ENCODE measurements around the gene CLMP. TPM values are rescaled to one million over a fixed set of nuclear protein-coding genes. Genes with fewer than 3 reads are reported as not detected.

The CLMP gene
- total RNA-seq, 2 experiments from 2014 or later, result 0.09 TPM; not detected in 1

DNA sequence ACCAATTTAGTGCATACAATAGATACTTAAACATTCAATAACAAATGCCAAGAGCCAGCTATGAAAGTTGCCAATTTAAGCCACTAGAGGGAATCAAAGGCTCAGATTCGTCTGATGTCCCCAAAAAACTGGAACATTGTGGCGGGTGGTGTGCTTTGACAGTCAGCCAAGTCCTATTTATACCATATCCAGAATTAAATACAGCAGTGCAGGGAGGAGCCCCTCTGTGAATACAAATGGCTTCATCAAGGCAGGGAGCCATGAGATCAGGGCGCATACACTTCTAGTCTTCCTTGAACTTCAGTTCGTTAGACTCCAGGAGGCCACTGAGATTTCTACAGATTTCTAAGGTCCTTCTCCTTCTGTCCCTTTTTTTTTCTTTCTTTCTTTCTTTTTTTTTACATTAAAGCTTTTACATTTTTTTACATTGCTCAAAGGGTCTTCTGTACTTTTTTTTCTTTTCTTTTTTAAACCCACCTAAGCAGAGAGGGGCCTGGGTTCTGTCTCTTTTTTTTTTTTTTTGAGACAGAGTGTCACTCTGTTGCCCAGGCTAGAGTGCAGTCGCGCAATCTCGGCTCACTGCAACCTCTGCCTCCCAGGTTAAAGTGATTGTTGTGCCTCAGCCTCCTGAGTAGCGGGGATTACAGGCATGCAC lies 91.6 kb downstream of the CLMP start:
- intact Hi-C loops (cut with micrococcal nuclease), result no loop called here
- no peak overlapping the region for H3K4me3 Mint-ChIP-seq
- H3K27ac Mint-ChIP-seq, result no peak overlapping the region
- no peaks in the 10 kb centered on the region for H3K27me3 Mint-ChIP-seq
- H3K9me3 Mint-ChIP-seq, result no peaks in the 10 kb centered on the region
- peak; percentile 56 for ATAC-seq
- peak; percentile 40 for DNase-seq
- H3K4me1 Mint-ChIP-seq (ENCODE audit: low read depth), result peaks cover 18% of the 10 kb centered on the region
- POLR2A ChIA-PET, result interaction anchor here (0.7 to 2.9 kb wide), 8 partner anchors 8 to 59 kb away, joined by 3 to 16 read pairs (median 4); partner anchors contain the start of gene HSPA8
- H3K36me3 Mint-ChIP-seq (ENCODE audit: low read depth), result no peaks in the 10 kb centered on the region
- CTCF ChIA-PET, result interaction anchor here (0.6 to 12.0 kb wide), 36 partner anchors 8 to 473 kb away, joined by 3 to 281 read pairs (median 5); partner anchors contain the start of gene HSPA8
- TF ChIP-seq, protein P1, sequence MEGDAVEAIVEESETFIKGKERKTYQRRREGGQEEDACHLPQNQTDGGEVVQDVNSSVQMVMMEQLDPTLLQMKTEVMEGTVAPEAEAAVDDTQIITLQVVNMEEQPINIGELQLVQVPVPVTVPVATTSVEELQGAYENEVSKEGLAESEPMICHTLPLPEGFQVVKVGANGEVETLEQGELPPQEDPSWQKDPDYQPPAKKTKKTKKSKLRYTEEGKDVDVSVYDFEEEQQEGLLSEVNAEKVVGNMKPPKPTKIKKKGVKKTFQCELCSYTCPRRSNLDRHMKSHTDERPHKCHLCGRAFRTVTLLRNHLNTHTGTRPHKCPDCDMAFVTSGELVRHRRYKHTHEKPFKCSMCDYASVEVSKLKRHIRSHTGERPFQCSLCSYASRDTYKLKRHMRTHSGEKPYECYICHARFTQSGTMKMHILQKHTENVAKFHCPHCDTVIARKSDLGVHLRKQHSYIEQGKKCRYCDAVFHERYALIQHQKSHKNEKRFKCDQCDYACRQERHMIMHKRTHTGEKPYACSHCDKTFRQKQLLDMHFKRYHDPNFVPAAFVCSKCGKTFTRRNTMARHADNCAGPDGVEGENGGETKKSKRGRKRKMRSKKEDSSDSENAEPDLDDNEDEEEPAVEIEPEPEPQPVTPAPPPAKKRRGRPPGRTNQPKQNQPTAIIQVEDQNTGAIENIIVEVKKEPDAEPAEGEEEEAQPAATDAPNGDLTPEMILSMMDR (IDR thresholded peaks at IDR 0.05), result peak; percentile 64

DNA sequence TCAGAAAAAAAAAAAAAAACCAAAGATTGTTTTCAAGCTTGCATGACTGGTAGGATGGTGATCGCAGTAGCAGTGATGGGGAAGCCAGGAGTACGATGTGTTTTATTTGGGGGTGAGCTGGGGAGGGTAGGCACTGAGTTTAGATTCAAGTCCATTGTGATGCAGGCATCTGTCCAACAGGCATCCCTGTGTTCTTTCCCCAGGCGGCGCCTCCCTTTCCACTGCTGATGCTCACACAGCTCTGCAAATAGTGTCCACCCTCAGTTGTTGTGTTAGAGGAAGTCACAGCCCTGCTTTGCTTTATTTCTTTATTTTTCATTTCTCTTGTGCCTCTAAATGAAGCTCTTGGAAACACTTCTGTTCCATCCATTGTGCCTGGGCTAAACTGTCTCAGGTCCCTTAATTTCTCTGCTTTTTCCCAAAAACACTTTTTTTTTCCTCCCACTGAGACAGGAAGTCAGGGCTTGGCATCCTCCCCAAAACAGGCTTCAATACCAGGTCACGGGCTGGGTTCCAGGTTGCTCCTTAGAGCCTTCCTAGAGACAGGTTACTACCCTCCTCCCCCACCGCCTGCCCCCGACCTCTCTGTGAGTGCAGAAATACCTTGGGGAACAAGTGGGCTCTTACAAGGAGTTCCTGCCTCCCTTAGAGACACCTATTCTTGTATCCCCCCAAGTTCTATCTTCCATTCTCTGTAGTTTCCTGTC lies 94.5 kb downstream of the CLMP start:
- no peaks in the 10 kb centered on the region for H3K9me3 Mint-ChIP-seq
- peak overlapping the region; percentile 57 for H3K27ac Mint-ChIP-seq
- POLR2A ChIA-PET, result interaction anchor here (0.6 to 1.8 kb wide), 4 partner anchors 13 to 244 kb away, joined by 3 to 8 read pairs (median 4); no protein-coding TSS in a partner anchor
- TF ChIP-seq, protein P1 (IDR thresholded peaks at IDR 0.05), result no peak
- no peak overlapping the region for H3K4me3 Mint-ChIP-seq
- intact Hi-C loops (cut with micrococcal nuclease), result no loop called here
- H3K27me3 Mint-ChIP-seq, result no peaks in the 10 kb centered on the region
- CTCF ChIA-PET, result interaction anchor here (1.2 to 2.7 kb wide), 6 partner anchors 11 to 307 kb away, joined by 3 to 13 read pairs (median 6); no protein-coding TSS in a partner anchor
- ATAC-seq (peak; percentile 27), DNase-seq (no peak)
- H3K4me1 Mint-ChIP-seq (ENCODE audit: low read depth), result peaks cover 18% of the 10 kb centered on the region
- H3K36me3 Mint-ChIP-seq (ENCODE audit: low read depth), result no peaks in the 10 kb centered on the region

DNA sequence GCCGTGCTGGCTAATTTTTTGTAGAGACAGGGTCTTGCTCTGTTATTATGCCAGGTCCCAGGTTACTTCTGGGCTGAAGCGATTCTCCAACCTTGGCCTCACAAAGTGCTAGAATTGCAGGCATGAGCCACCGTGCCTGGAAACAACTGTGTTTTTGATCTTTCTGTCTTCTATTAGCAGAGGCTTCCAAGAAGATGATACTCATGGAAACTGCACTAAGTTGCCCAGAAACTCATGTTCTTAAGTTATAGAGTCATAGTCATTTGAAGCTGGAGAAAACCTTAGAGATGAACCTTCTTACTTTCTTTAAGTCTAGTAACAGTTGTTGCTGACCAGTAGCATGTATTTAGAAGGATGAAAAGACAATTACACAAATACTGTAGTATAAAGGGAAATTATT lies 96.1 kb downstream of the CLMP start:
- CTCF ChIA-PET, result interaction anchor here (1.2 to 2.7 kb wide), 3 partner anchors 13 to 309 kb away, joined by 4 to 13 read pairs (median 6); no protein-coding TSS in a partner anchor
- Mint-ChIP-seq H3K9me3 (no peaks in the 10 kb centered on the region), H3K4me1 (ENCODE audit: low read depth) (peaks cover 18% of the 10 kb centered on the region), H3K27ac (no peak overlapping the region), H3K36me3 (ENCODE audit: low read depth) (no peaks in the 10 kb centered on the region), H3K27me3 (no peaks in the 10 kb centered on the region), H3K4me3 (no peak overlapping the region)
- no peak for DNase-seq
- no peak for ATAC-seq
- intact Hi-C loops (cut with micrococcal nuclease), result loop anchor here (10.0 kb wide), 1 partner anchor 276 kb away; no protein-coding TSS in a partner anchor
- TF ChIP-seq, protein P1 (IDR thresholded peaks at IDR 0.05), result no peak
- POLR2A ChIA-PET, result no interaction called here

DNA sequence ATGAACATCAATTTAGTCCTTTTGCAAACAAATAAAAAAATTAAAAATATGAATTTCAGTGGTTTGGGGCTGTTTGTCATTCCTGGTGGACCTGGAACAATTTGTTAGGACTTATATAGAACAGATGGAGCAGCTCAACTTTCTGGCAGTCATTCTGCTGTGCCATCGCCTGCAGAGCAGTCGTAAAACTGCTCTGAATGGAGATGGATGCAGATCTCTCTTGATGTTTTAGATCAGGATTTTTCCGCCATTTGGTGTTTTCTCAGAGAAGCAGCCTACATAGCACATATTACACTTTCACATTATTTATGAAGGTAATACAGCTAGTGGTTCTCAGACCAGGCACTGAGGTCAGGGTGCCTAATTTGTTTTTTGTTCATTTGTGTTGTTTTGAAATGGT lies 101.3 kb downstream of the CLMP start:
- Mint-ChIP-seq H3K27ac (no peak overlapping the region), H3K4me3 (no peak overlapping the region), H3K27me3 (no peaks in the 10 kb centered on the region), H3K9me3 (no peaks in the 10 kb centered on the region), H3K36me3 (ENCODE audit: low read depth) (no peaks in the 10 kb centered on the region), H3K4me1 (ENCODE audit: low read depth) (no peaks in the 10 kb centered on the region)
- ChIA-PET CTCF (interaction anchor here (1.2 to 3.5 kb wide), 4 partner anchors 10 to 168 kb away, joined by 4 to 19 read pairs (median 8); no protein-coding TSS in a partner anchor), POLR2A (no interaction called here)
- intact Hi-C loops (cut with micrococcal nuclease), result loop anchor here (10.0 kb wide), 1 partner anchor 281 kb away; no protein-coding TSS in a partner anchor
- no peak for ATAC-seq
- TF ChIP-seq, protein P1 (IDR thresholded peaks at IDR 0.05), result no peak
- no peak for DNase-seq
